Amniotic epithelial cell (primary cell): ENCODE results near the gene COQ9.
"Not testable (repeated sequence)": the region's sequence is repeated elsewhere in the genome, so short reads cannot be mapped to it uniquely, and the experiment has no call there.

Experiments used
- DNase-seq: peaks from one replicate; pipeline ENCODE4 v3.0.0-alpha.2; 2010; ENCODE audit warnings: low read depth

COQ9 gene

GRCh38 chr16:57485916-57486857 lies 38.9 kb downstream of the COQ9 start, which contains the start of gene DOK4:
DOK4 (minus strand) TSS chr16:57486493; CDS start chr16:57479507, 6,986 bp downstream.
- DNase-seq, result peak; percentile 55

GRCh38 chr16:57486858-57487834 lies 39.9 kb downstream of the COQ9 start:
- DNase-seq, result no peak

GRCh38 chr16:57489229-57489628 lies 42.0 kb downstream of the COQ9 start:
- no peak for DNase-seq

- no peak for DNase-seq
Measured at GRCh38 chr16:57493767-57494166, 46.5 kb downstream of the COQ9 start.

- no peak for DNase-seq
Measured at GRCh38 chr16:57497121-57497520, 49.8 kb downstream of the COQ9 start.

GRCh38 chr16:57498031-57498430 lies 50.8 kb downstream of the COQ9 start:
- no peak for DNase-seq

GRCh38 chr16:57499941-57500340 lies 52.7 kb downstream of the COQ9 start:
- not testable (repeated sequence) for DNase-seq

GRCh38 chr16:57500578-57501111 lies 53.4 kb downstream of the COQ9 start:
- no peak for DNase-seq

- no peak for DNase-seq
Measured at GRCh38 chr16:57501492-57501891, 54.2 kb downstream of the COQ9 start.

GRCh38 chr16:57502048-57502775 lies 54.9 kb downstream of the COQ9 start:
- DNase-seq, result no peak

GRCh38 chr16:57503366-57503765 lies 56.1 kb downstream of the COQ9 start:
- peak; percentile 53 for DNase-seq

GRCh38 chr16:57504001-57504400 lies 56.7 kb downstream of the COQ9 start:
- DNase-seq, result no peak

GRCh38 chr16:57504491-57504890 lies 57.2 kb downstream of the COQ9 start:
- no peak for DNase-seq

- no peak for DNase-seq
Measured at GRCh38 chr16:57505169-57505568, 57.9 kb downstream of the COQ9 start.

- no peak for DNase-seq
Measured at GRCh38 chr16:57507136-57508034, 60.1 kb downstream of the COQ9 start.

GRCh38 chr16:57508035-57508425 lies 60.8 kb downstream of the COQ9 start:
- DNase-seq, result no peak

GRCh38 chr16:57509231-57509923 lies 62.1 kb downstream of the COQ9 start:
- DNase-seq, result no peak

- DNase-seq, result no peak
Measured at GRCh38 chr16:57510016-57510871, 63.0 kb downstream of the COQ9 start.
